Ecto neural progenitor cell (in vitro differentiated cells): ENCODE data around the gene FAM20B.
"Not testable (repeated sequence)": the region's sequence is repeated elsewhere in the genome, so short reads cannot be mapped to it uniquely, and the experiment has no call there.

Experiments used
- DNase-seq: peaks from one replicate; pipeline ENCODE4 v3.0.0-alpha.2; 2018; ENCODE audit warnings: low spot score

Gene FAM20B

DNA sequence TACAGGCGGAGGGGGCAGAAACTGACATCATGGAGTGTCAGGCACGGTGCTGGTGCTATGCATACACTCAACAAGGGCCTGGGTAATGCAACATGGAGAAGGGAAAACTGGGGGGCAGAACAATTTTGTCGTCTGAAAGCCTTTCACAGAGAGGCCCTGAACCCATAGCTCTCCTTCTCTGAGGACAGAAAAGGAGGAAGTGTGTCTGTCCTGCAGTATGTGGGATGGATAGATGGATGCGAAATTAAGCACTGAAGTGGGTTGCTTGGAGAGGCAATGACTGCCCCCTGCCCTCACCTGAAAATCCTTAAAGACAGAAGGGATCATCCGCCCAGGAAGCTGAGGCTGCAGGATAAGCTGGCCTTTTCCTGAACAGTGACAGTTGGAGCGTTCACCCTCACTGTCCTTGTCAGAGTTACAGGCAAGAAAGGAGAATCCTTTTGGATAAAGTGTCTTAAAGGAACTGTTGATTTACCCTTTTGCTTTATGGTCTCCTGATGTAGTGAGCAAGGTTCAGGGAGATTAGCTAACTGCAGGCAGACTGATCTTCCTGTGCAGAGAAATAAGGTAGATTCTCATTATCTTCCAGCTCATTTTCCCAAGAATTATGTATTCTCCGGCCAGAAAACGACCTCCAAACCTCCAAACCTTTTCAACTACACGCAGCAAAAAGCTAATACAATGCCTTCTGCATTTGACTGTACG, 1.6 kb upstream of the FAM20B start:
- no peak for DNase-seq

DNA sequence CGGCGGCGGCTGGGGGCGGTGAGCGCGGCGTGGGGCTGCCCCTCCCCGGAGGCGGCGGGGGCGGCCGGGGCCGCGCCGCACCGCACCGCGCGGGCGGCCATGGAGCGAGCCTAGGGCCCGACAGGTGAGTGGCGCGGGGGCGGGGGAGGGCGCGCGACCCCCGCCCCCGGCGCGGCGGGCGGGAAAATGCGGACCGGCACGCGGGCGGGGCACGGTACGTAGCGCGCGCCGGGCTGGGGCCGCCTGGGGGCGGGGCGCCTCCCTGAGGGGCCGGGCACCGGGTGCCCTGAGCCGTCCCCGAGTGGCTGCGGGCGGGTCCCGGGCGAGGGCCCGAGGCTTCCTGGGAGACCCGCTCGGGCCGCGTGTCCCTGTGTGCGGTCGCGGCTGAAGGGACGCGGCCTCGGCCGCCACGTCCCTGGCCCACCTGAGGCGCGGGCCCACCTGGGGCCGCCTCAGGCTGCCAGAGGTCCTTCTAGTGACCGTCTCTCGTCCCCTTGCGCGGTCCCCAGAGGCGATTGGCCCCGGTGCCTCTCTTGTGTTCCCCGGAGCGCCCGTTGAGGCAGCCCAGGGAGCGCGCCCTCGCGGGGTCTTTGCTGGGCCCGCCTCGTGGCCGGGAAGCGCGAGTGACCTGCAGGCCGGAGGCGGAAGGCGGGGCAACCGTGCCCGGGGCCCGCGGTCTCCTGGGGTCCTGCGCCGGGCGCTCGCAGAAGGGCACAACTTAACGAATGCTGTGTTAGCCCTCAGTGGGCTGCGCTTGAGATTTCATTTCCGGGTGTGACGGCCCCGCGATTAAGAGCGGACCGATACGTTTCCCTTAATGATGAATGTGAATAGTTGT, 500 bp downstream of the FAM20B start:
- DNase-seq, result peak; percentile 81

DNA sequence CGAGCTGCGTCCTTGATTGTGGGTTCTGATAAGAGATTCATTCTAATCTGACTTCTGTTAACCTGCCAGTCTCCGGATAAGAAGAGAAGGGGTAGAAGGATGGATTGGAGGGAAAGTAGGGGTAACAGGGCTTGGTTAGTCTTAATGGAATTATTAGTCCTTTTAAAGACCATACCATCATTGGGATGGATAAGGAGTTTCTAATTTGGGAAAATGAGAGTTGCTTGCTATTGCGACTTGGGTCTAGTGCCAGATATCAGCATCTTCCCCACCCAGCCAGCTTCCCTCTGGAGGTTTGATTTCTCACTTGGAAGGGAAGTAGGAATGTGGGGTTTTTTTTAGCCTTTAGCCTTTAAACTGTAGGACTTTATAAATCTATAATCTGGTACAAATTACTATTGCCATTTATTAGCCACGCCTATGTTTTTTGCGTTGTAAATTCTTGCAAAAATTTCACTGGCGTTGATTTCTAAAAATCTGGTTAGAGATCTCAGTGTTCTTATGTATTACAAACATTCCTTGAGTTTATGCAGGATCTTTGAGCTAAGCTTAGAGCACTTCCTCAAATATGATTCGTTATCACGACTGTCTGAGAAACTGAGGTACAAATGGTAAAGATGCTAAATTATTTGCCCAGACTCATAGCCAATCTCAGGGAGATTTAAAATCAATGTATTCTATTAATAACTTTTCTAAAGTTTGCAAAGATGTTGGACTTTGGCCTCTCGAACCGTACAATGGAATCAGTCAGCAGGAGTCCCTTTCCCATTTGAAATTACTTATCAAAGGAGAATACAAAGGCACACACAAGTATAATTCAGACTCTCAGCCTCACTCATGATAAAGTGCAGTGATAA, 1.3 kb downstream of the FAM20B start:
- DNase-seq, result no peak

DNA sequence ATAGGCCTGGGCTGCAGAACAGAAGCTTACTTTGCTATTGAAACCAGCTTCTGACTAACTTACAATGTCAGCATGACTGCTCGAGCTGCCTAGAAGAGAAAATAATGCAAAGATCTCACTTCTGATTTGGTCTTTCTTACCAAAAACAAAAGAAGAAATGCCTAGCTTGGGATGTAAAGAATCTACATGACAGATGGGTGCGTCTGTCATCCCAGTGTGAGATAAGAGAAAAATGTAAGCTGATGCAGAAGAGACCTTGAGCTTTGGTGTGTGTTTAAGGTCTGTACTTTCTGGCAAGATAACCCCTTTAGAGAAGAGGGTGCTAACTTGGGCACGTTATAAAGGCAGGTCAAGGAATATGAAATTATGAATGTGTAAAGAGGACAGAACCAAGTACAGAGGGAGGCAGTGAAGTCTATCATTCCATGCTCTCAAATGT, 3.6 kb downstream of the FAM20B start:
- no peak for DNase-seq

DNA sequence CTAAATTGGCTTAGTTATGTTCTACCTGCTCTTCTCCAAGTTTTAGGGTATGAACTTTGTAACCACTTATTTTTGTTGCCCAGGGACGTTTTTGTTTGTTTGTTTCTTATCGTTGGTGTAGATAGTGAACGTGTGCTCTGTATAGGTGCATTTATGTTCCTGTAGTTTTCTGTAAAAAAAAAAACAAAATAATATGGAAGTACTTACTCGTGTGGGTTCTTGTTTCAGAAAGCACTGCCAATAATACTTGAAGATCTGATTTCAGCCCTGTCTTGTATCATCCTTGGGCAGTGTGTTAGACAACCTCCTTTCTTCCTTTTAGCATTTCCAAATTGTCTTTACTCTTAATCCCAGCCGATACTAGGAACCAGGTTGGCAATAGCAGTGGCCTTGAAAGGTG, 4.4 kb downstream of the FAM20B start:
- DNase-seq, result no peak

DNA sequence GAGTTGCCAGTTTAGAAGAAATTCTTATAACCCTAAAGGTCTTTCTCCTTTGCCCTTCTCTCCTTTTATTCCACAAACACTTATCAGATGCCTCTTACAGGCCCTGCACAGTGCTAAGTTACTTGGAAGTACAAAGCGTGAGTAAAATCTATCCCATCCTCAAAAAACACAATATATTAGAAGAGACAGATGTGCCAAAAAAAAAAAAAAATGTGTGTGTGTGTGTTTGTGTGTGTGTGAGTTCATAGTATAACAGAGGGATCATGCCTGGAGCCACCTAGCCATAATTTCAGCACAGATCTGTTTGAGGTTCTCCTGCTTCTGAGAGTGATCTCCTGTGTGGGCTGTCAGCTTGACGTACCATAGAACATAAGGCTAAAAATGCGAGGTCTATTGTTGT, 5.0 kb downstream of the FAM20B start:
- no peak for DNase-seq

DNA sequence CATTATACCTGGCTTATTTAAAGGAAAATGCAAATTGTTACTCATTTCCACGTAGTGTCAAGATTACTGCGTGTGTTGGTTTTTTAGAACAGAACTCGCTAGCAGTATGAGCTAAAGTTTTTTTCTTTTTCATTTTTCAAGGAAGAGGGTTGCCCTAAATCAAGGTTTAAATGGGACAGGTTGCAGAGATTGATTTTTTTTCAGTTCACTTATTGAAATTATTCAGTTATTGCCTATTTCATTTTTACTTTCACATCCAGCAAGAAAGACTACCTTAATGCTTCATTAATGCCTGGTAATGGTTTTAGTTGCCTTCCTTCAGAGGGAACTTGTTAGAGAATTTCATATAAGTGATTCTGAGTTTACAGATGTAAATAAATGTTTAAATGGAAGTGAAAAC, 5.6 kb downstream of the FAM20B start:
- no peak for DNase-seq

DNA sequence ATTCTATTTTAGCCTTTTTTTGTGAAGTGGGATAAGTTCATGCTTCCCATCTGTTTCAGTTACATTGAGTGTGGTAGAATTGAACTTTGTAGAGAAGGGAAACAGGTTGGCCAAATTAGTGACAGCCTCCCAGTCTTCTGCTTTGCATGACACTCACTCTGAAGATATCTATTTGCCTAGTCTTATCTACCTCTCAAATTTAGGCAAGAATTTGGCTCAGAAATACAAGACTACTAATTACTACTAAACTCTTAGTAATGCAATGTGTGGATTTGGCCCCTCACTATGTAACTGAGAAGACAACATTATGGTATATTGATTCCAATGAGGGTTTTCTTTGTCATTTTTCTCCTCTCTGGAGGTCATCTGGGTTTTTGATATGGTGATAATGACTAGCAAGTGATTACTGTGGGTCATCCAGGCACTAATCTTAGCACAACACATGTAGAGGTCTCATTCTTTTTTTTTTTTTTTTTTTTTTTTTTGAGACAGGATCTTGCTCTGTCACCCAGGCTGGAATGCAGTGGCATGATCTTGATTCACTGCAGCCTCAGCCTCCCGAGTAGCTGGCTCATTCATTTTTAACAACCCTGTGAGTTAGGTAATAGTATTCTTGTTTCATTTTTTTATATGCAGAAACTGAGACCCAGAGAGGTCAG, 6.3 kb downstream of the FAM20B start:
- DNase-seq, result no peak

DNA sequence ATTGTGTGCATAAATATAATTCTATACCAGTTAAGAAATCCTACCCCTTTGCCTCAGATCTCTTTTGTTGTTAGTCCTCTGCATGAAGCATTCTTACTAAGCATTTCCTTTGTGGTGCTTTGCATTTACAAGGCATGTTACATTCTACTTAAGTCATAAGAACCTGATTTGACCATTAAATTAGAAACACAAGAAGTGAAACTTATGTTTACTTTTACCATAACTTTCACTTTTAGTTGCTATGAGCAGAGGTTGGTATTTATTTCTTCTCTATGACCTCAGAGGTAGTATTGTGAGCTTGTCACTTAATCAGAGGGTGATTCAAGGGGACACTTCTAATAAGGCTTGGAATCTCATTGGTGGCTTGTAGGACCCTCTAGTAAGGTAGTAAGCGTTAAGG, 9.0 kb downstream of the FAM20B start:
- DNase-seq, result no peak

DNA sequence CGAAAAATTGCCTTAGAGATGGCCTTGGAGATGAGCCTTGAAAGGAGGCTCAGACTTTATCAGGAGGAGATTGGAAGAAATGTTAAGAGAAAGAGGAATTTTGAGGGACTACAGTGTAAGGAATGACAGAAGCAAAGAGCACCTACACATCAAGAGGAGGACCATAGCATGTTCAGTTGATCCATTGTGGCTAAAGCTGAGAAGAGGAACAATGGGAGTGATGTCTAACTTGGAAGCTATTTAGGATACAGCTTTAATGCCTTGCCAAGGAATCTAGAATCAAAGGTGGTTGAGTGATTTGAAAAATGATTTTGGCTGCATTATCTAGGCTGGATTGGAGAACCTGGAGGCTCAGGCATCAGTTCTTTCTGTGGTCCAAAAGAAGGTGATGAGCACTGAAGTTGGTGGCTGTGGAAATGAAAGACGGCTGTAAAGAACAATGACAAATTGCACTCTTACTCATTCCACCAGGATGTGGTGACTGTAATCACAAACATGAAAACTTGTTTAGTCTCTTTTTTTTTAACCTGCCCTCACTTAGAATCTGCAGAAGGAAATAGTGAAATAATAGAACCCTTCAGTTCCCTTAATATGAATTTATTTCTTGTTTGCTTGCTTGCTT, 11.3 kb downstream of the FAM20B start:
- no peak for DNase-seq

DNA sequence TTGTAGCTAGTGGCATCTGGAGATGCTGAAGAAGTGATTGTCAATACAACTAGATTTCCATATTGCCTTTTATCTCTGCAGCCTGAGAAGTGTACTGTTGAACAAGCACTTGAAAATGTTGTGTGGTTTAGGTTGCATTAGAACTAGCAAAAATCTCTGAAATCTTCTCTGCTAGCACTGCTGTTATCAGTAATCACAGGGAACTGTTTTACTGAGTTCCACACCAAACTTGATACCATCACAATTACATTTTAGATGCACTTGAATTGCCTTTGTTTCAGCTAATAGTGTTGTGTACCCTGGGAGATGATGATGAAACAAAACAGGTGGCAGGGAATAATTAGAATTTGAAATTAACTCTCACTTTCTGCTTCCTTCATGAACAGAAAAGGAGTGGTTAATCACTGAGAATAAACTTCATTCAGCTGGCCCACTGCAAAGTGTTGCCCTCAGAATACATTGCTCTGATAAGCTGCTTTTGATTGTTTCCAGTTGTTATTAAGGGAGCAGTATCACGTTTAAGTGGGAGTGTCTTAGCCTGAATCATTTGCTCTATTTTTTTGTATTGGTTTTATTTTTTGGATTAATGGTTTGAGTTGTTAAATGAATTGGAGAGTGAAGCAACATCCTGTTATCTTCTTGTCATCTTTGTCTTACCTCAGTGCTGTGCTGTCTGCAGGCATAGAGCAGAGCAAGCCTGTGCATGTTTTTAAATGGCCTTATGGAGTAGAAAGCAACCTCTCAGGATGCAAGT, 13.0 kb downstream of the FAM20B start:
- DNase-seq, result no peak

DNA sequence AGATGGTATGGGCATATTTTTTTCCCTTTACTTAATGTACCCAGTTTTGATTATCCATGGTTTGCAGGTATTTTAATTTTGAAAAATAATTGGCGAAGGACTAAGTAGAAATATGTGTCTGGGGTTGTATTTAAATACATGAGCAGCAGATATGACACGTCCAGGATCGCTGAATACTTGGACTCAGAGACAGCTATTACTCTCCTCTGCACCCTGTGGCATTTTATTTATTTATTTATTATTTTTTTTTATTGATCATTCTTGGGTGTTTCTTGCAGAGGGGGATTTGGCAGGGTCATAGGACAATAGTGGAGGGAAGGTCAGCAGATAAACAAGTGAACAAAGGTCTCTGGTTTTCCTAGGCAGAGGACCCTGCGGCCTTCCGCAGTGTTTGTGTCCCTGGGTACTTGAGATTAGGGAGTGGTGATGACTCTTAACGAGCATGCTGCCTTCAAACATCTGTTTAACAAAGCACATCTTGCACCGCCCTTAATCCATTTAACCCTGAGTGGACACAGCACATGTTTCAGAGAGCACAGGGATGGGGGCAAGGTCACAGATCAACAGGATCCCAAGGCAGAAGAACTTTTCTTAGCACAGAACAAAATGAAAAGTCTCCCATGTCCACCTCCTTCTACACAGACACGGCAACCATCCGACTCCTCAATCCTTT, 13.9 kb downstream of the FAM20B start:
- not testable (repeated sequence) for DNase-seq

DNA sequence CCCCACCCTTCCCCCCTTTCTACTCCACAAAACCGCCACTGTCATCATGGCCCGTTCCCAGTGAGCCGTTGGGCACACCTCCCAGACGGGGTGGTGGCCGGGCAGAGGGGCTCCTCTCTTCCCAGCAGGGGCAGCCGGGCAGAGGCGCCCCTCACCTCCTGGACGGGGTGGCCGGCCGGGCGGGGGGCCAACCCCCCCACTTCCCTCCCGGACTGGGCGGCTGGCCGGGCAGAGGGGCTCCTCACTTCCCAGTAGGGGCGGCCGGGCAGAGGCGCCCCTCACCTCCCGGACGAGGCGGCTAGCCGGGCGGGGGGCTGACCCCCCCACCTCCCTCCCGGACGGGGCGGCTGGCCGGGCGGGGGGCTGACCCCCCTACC, 14.5 kb downstream of the FAM20B start:
- DNase-seq, result not testable (repeated sequence)

DNA sequence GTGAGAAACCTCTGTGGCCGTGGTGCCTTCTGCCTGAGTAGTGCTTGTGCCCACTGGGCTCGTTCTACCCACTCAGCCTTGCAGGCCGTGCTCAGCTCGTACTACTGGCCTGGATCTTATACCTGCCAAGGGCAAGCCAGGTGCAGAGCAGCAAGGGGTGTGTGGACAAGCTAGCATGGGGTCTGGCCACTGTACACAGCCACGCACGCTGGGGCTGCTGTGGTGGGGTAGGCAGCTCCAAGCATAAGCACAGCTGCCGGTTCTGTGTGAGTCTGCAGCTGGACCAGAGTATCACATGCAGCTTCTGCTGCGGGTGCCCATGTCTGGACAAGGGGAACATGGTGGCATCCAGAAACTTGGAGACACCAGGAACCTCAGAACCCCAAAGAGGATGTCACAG, 16.4 kb downstream of the FAM20B start:
- no peak for DNase-seq

DNA sequence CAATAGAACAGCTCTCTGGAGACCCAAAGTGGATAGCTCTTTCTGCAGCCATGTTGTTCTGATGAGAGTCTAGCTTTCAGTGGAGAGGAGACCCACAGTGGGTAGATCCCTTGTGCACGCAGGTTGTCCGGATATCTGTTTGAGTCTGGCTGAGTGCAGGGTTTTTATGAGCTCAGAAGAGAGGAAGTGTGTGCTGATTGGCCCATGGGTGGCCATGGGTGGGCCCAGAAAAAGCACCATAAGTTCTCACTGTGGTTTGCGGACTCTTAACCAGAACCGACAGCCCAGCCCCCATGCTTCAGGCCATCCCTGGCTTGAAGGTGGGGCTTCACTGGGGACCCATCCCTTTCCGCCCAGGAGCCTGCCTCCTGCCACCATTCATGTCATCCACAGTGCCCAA, 17.0 kb downstream of the FAM20B start:
- DNase-seq, result no peak

DNA sequence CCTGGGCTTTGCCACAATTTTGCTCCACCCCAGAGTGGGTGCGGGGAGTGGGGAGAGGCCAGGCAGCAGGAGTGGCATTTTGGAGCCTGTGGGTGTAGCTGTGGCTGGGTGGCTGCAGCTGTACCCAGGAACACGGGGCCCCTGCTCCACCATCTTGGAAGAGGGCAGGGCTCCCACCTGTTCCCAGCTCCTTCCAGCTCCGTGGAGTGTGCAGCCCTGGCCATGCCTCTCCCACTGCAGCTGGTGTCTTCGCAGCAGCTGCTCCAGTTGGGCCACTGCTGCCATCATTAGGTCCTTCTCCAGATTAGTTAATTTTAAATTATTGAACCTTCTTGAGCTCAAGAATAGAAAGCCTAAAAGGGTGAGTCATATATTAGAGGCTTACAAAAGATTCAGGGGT, 17.6 kb downstream of the FAM20B start:
- DNase-seq, result no peak

DNA sequence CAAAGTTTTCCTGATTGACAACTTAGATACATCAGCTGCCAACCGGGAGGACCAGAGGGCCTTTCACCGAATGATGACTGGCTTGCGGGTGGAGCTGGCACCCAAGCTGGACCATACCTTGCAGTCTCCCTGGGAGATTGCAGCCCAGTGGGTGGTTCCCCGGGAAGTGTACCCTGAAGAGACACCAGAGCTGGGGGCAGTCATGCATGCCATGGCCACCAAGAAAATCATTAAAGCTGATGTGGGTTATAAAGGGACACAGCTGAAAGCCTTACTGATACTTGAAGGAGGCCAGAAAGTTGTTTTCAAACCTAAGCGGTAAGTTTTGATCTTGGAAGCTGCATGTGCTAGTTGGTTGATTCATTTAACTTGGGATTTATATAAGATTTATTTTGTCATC, 18.2 kb downstream of the FAM20B start:
- no peak for DNase-seq

DNA sequence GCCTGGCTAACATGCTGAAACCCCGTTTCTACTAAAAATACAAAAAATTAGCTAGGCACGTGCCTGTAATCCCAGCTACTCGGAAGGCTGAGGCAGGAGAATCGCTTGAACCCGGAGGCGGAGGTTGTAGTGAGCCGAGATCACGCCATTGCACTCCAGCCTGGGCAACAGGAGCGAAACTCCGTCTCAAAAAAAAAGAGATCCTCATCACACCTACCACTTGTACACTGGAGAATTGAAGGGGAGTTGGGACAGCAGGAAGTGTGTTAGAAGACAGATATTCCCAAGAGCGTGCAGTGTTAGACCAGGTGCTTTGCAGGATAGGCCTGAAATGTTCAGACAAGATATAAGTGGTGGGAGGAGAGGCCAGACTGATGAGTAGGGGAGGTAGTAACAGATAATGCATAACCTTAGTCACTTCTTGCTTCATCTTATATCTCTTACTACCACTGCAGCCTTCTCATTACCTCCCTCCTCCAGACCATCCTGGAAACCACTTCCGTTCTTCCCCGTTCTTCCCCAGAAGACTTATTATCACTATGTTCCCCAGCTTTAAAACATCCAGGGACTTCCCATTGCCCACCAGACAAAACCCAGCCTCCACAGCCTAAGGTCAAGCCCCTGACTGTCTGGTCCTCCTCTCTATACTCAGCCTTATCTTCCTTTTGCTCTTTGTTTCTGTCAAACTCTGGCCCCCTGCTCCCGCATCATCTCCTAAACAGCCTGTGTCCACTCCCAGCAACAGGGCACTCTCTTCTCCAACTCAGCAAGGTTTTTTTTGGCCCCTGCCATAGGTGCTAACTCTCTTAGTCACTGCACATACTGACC, 21.3 kb downstream of the FAM20B start:
- DNase-seq, result no peak

DNA sequence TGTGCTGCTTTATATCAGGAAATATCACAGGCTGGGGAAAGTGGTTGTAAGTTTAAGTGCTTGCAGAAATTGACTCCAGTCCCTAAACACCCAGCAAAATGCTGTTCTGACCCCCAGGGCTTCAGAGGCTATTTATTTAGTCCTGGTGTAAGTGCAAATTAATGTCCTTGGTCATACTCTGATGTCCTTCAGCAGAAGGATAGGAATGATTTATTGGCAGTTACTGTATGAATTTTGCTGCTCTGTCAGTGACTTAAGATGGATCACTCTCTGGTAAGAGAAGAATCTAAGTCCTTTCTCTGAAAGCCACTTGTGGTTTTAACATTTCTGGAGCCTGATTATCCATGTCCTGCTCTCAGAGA, 21.9 kb downstream of the FAM20B start:
- no peak for DNase-seq
